ENCODE results near the gene CYP2W1. TPM values are rescaled to one million over a fixed set of nuclear protein-coding genes. Genes with fewer than 3 reads are reported as not detected.
A peak's percentile ranks its signal among the peaks of the same experiment; 100 is the strongest.

CYP2W1 gene
- total and polyA plus RNA-seq, 12 donors, result 0.70 to 71.0 (median 41.6) TPM

DNA sequence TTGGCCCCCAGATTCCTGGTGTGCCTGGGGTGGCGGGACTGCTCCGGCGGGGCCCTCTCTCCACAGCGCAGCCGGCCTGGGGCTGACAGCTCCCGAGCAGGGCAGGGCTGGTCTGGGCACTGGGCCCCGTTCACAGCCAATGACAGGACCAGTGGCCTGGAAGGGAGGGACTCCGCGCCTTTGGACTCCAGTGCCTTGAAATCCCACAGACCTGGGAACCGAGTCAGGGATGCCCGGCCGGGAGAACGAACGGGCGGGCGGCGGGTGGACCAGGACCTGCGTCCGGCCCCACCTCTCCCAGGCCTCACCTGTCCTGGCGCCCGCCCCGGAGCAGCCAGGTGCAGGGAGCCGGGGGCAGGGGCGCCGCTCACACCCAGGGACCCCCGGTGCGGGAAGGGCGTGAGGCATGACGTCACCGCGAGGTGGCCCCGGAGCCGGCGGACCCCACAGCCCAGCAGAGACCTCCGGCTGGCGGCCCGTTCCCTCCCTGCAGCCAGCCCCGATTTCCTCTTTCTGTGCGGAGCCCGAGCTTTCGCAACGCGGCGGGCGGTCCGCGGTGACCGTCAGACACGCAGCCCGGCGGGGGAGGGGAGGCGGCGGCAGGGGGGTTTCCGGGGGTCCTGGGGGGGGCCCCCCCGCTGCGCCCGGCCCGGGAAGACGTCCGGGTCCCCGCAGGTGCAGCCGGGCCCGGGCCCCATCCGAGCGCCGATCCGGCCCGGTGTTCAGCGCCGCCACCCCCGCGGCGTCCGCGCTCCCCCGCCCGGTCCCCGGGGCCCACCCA, 29.2 kb upstream of the CYP2W1 start:
- DNase-seq, result peak in 5 of 7 donors; percentile 57 to 79 (median 71)
- peaks cover 14% of the 10 kb centered on the region for H3K27me3 ChIP-seq
- no peaks in the 10 kb centered on the region for H3K36me3 ChIP-seq (replicated peaks in 1 of 2)
- H3K4me3 ChIP-seq, result peak overlapping the region in 2 of 4 donors; percentile 27 to 68
- WGBS, 4 donors, result 3 to 8% (median 3%) methylated on average over 7 to 70 of the region's 78 CpGs
- intact Hi-C loops (cut with DNase I), result loop anchor here in 1 of 2 donors (10.0 kb wide), 1 partner anchor 169 kb away; no protein-coding TSS in a partner anchor
- H3K9me3 ChIP-seq (replicated peaks in 1 of 3), result no peaks in the 10 kb centered on the region
- peak overlapping the region in 2 of 5 donors; percentile 33 to 82 for H3K27ac ChIP-seq
- TF ChIP-seq POLR2A (IDR thresholded peaks at IDR 0.05), result no peak
- TF ChIP-seq, protein P1, sequence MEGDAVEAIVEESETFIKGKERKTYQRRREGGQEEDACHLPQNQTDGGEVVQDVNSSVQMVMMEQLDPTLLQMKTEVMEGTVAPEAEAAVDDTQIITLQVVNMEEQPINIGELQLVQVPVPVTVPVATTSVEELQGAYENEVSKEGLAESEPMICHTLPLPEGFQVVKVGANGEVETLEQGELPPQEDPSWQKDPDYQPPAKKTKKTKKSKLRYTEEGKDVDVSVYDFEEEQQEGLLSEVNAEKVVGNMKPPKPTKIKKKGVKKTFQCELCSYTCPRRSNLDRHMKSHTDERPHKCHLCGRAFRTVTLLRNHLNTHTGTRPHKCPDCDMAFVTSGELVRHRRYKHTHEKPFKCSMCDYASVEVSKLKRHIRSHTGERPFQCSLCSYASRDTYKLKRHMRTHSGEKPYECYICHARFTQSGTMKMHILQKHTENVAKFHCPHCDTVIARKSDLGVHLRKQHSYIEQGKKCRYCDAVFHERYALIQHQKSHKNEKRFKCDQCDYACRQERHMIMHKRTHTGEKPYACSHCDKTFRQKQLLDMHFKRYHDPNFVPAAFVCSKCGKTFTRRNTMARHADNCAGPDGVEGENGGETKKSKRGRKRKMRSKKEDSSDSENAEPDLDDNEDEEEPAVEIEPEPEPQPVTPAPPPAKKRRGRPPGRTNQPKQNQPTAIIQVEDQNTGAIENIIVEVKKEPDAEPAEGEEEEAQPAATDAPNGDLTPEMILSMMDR (IDR thresholded peaks at IDR 0.05), result no peak
- peaks cover 0 to 8% of the 10 kb centered on the region in 2 donors for H3K4me1 ChIP-seq (replicated peaks in 1 of 2)

DNA sequence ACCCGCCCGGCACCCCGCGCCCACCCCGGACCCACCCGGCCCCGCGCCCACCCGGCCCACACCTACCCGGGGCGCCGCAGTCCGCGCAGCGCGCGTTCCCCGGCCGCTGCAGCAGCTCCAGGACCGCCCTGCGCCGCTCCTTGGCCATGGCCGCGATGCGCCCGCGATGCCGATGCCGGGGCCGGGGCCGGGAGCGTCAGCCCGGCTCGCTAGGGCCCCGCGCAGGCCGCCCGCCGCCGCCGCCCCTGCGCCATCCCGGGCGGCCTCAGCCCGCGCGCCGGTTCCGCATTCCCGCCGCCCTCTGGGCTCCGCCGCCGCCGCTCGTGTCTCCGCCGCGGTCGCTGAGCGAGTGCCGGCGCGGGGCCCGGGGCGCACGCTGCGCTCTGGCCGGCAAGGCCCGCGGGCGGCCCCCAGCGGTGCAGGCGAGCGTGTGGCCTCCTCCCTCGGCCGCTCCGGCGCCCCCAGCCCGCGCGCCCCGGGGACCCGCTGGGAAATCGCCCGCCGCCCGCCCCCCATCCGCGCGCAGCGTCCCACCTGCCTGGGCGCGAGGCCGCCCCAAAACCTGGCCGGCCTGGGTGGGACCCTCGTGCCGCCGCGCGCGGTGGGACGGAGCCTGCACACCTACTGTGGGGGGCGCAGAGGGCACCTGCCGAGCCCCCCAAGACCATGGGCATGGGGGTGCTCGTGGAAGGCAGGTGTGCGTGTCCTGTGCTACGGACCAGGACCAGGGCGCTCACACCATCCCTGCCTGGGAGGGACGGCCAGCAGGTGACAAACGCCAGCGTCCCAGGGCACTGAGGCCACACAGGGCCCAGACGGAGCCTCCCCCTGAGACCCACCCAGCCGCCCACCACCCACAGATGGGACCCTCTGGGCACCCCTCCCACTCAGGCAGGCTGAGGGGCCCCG, 28.4 kb upstream of the CYP2W1 start, which contains the start of gene ADAP1:
Gene ADAP1, minus strand, starts transcription at position 351 of the 909 bp plus-strand sequence. Its CDS starts 203 bp downstream, at position 148.
- Histone ChIP-seq H3K4me1 (replicated peaks in 1 of 2) (peaks cover 0 to 8% of the 10 kb centered on the region in 2 donors), H3K36me3 (replicated peaks in 1 of 2) (no peaks in the 10 kb centered on the region), H3K9me3 (replicated peaks in 1 of 3) (no peaks in the 10 kb centered on the region), H3K27me3 (peaks cover 14% of the 10 kb centered on the region), H3K4me3 (peak within 1 kb of the TSS in 2 of 4 donors; percentile 27 to 68), H3K27ac (peak within 1 kb of the TSS in 2 of 5 donors; percentile 33 to 82)
- TF ChIP-seq, protein P1 (IDR thresholded peaks at IDR 0.05), result peak in 2 of 6 experiments; percentile 3 to 42
- TF ChIP-seq POLR2A (IDR thresholded peaks at IDR 0.05), result no peak
- WGBS, 4 donors, result 7 to 14% (median 9%) methylated on average over 11 to 112 of the region's 115 CpGs
- DNase-seq, result peak in 2 of 7 donors; percentile 18 to 53
- intact Hi-C loops (cut with DNase I), result loop anchor here in 1 of 2 donors (10.0 kb wide), 1 partner anchor 170 kb away; no protein-coding TSS in a partner anchor

DNA sequence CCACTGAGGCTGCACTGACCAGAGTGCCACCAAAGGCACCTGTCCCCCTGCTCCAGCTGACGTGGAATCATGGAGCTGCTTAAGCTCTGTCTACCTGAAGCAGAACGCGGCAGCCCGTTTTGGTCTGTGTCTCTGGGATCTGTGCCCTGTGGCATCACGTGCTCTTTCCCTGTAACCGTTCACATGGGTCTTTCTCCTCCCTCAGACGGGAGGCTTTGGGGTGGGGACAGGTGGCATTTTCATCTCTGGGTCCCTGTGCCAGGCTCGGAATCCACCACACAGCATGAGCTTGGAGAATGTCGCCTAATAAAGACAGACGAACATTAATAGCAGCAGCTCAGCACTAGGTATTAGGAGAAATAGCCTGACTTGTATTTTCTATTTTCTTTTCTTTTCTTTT, 26.9 kb upstream of the CYP2W1 start:
- intact Hi-C loops (cut with DNase I), result loop anchor here in 1 of 2 donors (10.0 kb wide), 1 partner anchor 171 kb away; no protein-coding TSS in a partner anchor
- Histone ChIP-seq H3K9me3 (replicated peaks in 1 of 3) (no peaks in the 10 kb centered on the region), H3K27me3 (peaks cover 14% of the 10 kb centered on the region), H3K4me3 (no peak overlapping the region), H3K4me1 (replicated peaks in 1 of 2) (peaks cover 0 to 8% of the 10 kb centered on the region in 2 donors), H3K27ac (no peak overlapping the region), H3K36me3 (replicated peaks in 1 of 2) (no peaks in the 10 kb centered on the region)
- WGBS, 4 donors, result 82 to 89% (median 86%) methylated on average over 7 to 10 of the region's 10 CpGs
- TF ChIP-seq, protein P1 (IDR thresholded peaks at IDR 0.05), result no peak
- TF ChIP-seq POLR2A (IDR thresholded peaks at IDR 0.05), result no peak
- no peak for DNase-seq
